ENCODE results near the gene PLEKHA6.

DNA sequence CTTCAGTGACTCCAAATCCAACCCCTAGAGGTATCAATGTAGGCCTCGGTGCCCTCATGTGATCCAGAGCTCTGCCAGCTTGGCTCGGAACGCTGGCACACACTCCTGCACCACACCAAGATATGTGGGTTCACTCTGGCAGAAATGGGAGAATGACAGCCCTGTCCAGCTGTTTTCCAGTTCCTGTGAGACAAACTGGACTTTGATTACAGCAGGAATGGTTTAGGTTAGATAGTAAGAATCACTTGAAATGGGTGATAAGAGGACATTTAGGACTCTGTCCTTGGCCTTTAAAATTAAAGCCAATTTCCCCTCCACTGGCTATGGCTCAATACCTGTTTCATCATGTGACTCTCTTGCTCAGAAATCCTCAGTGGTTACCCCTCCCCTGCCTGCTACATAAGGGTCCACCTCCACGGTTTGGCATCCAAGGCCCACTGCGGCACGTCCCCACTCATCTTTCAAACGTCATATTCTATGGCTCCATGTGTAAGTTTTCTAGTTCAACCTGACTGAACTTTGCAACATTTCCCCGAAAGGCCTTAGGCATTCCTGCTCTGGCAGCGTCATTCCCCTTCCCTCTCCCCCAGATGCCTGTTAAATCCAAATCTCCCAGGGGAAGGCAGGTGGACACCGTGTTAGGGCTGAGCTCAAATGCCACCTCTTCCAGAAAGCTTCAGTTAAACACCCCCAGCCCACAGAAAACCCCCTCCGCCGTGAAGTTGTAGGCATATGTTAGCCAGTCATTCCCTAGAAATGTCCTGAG, 44.7 kb downstream of the PLEKHA6 start:
- TF ChIP-seq POLR2AphosphoS5 (IDR thresholded peaks at IDR 0.05), result no peak
- no peak for TF ChIP-seq POLR2A (IDR thresholded peaks at IDR 0.05)
- TF ChIP-seq, protein P1, sequence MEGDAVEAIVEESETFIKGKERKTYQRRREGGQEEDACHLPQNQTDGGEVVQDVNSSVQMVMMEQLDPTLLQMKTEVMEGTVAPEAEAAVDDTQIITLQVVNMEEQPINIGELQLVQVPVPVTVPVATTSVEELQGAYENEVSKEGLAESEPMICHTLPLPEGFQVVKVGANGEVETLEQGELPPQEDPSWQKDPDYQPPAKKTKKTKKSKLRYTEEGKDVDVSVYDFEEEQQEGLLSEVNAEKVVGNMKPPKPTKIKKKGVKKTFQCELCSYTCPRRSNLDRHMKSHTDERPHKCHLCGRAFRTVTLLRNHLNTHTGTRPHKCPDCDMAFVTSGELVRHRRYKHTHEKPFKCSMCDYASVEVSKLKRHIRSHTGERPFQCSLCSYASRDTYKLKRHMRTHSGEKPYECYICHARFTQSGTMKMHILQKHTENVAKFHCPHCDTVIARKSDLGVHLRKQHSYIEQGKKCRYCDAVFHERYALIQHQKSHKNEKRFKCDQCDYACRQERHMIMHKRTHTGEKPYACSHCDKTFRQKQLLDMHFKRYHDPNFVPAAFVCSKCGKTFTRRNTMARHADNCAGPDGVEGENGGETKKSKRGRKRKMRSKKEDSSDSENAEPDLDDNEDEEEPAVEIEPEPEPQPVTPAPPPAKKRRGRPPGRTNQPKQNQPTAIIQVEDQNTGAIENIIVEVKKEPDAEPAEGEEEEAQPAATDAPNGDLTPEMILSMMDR (IDR thresholded peaks at IDR 0.05 in 8 of 11, conservative IDR thresholded peaks at IDR 0.05 in 3 of 11), result no peak
